Measurements from ENCODE around the gene COL11A2.

Gene COL11A2

GRCh38 chr6:33172688-33173534 lies 19.4 kb downstream of the COL11A2 start:
- in situ Hi-C loops (cut with MboI; ENCODE audit: low sequenced_read_pairs): no loop called here

- in situ Hi-C loops (cut with MboI; ENCODE audit: low sequenced_read_pairs): no loop called here
Measured at GRCh38 chr6:33171880-33172687, 20.2 kb downstream of the COL11A2 start.

- in situ Hi-C loops (cut with MboI; ENCODE audit: low sequenced_read_pairs): no loop called here
Measured at GRCh38 chr6:33171016-33171879, 21.0 kb downstream of the COL11A2 start.

- in situ Hi-C loops (cut with MboI; ENCODE audit: low sequenced_read_pairs): no loop called here
Measured at GRCh38 chr6:33170176-33171015, 21.9 kb downstream of the COL11A2 start.

GRCh38 chr6:33169291-33170175 lies 22.7 kb downstream of the COL11A2 start:
- in situ Hi-C loops (cut with MboI; ENCODE audit: low sequenced_read_pairs): no loop called here

- in situ Hi-C loops (cut with MboI; ENCODE audit: low sequenced_read_pairs): no loop called here
Measured at GRCh38 chr6:33168639-33169038, 23.6 kb downstream of the COL11A2 start.

GRCh38 chr6:33168284-33168601 lies 24.0 kb downstream of the COL11A2 start:
- in situ Hi-C loops (cut with MboI; ENCODE audit: low sequenced_read_pairs): no loop called here

GRCh38 chr6:33167374-33168283 lies 24.6 kb downstream of the COL11A2 start:
- in situ Hi-C loops (cut with MboI; ENCODE audit: low sequenced_read_pairs): no loop called here

- in situ Hi-C loops (cut with MboI; ENCODE audit: low sequenced_read_pairs): no loop called here
Measured at GRCh38 chr6:33166811-33167210, 25.5 kb downstream of the COL11A2 start.

- in situ Hi-C loops (cut with MboI; ENCODE audit: low sequenced_read_pairs): no loop called here
Measured at GRCh38 chr6:33166363-33166762, 25.9 kb downstream of the COL11A2 start.

GRCh38 chr6:33165581-33166258 lies 26.5 kb downstream of the COL11A2 start:
- in situ Hi-C loops (cut with MboI; ENCODE audit: low sequenced_read_pairs): no loop called here

GRCh38 chr6:33164665-33165373 lies 27.4 kb downstream of the COL11A2 start:
- in situ Hi-C loops (cut with MboI; ENCODE audit: low sequenced_read_pairs): no loop called here

GRCh38 chr6:33164176-33164575 lies 28.1 kb downstream of the COL11A2 start:
- in situ Hi-C loops (cut with MboI; ENCODE audit: low sequenced_read_pairs): no loop called here

GRCh38 chr6:33163540-33163939 lies 28.7 kb downstream of the COL11A2 start:
- in situ Hi-C loops (cut with MboI; ENCODE audit: low sequenced_read_pairs): no loop called here

- in situ Hi-C loops (cut with MboI; ENCODE audit: low sequenced_read_pairs): no loop called here
Measured at GRCh38 chr6:33161354-33162331, 30.6 kb downstream of the COL11A2 start.

Data from hTERT RPE-1 (cell line).